OCI-LY1 (cell line): Measurements from ENCODE around the gene FOSB.

Source experiments
- H2AFZ ChIP-seq: fragments of 200-600 bp; sonication (generic), shearing (Covaris generic); 2 replicates; pipeline ENCODE4 v1.6.0; 2014; ENCODE audit warnings: antibody characterized with exemption, mild to moderate bottlenecking, low read length
- H3F3A ChIP-seq: fragments of 200-600 bp; sonication (generic), shearing (Covaris generic); 2 replicates; pipeline ENCODE4 v1.6.0; 2014; ENCODE audit warnings: mild to moderate bottlenecking, antibody characterized with exemption, low read length, moderate library complexity; ENCODE audit not compliant: insufficient read depth
- H3K27ac ChIP-seq: fragments of 200-600 bp; sonication (generic); 2 replicates; pipeline ENCODE4 v1.5.1; 2014; ENCODE audit warnings: low read length, mixed run types, mild to moderate bottlenecking, low read depth; ENCODE audit not compliant: poor library complexity, severe bottlenecking
- H3K27me3 ChIP-seq: fragments of 200-600 bp; sonication (generic); 2 replicates; pipeline ENCODE4 v1.6.0; 2014; ENCODE audit warnings: antibody characterized with exemption, mild to moderate bottlenecking, low read length, moderate library complexity; ENCODE audit not compliant: insufficient read depth
- H3K36me3 ChIP-seq: fragments of 200-600 bp; sonication (generic); 2 replicates; pipeline ENCODE4 v1.6.1; 2014; ENCODE audit warnings: mild to moderate bottlenecking, antibody characterized with exemption, low read length, moderate library complexity, mixed read lengths; ENCODE audit not compliant: insufficient read depth
- H3K4me1 ChIP-seq: fragments of 200-600 bp; sonication (generic); 2 replicates; pipeline ENCODE4 v1.5.1; 2014; ENCODE audit warnings: mild to moderate bottlenecking, low read length, moderate library complexity; ENCODE audit not compliant: insufficient read depth, severe bottlenecking
- H3K4me2 ChIP-seq: fragments of 200-600 bp; sonication (generic), shearing (Covaris generic); 2 replicates; pipeline ENCODE4 v1.6.1; 2014; ENCODE audit warnings: low read length
- H3K4me3 ChIP-seq: fragments of 200-600 bp; sonication (generic); 2 replicates; pipeline ENCODE4 v1.5.1; 2014; ENCODE audit warnings: low read length, low read depth, mild to moderate bottlenecking, mixed read lengths; ENCODE audit not compliant: poor library complexity, severe bottlenecking
- H3K79me2 ChIP-seq: fragments of 200-600 bp; shearing (Covaris generic); 2 replicates; pipeline ENCODE4 v1.6.1; 2016; ENCODE audit warnings: mixed run types, low read length, mixed read lengths; ENCODE audit not compliant: insufficient read depth
- H3K9ac ChIP-seq: fragments of 200-600 bp; sonication (generic), shearing (Covaris generic); 2 replicates; pipeline ENCODE4 v1.6.1; 2014; ENCODE audit warnings: mild to moderate bottlenecking, low read length, mixed read lengths
- H3K9me2 ChIP-seq: fragments of 200-600 bp; sonication (generic), shearing (Covaris generic); 2 replicates; pipeline ENCODE4 v1.6.1; 2014; ENCODE audit warnings: low read depth, mild to moderate bottlenecking, low read length, mixed read lengths
- H3K9me3 ChIP-seq: fragments of 200-600 bp; shearing (Covaris generic); 2 replicates; pipeline ENCODE4 v1.6.1; 2014; ENCODE audit warnings: low read length, mixed read lengths
- H4K20me1 ChIP-seq: fragments of 200-600 bp; sonication (generic), shearing (Covaris generic); 2 replicates; pipeline ENCODE4 v1.6.0; 2016; ENCODE audit warnings: mild to moderate bottlenecking, low read length; ENCODE audit not compliant: insufficient read depth
- CTCF ChIP-seq: fragments of 200-600 bp; sonication (generic), shearing (Covaris generic); IDR thresholded peaks from 2 replicates; pipeline ENCODE4 v1.5.1; 2017; ENCODE audit warnings: mild to moderate bottlenecking, antibody characterized with exemption, low read length, moderate library complexity, mixed read lengths
- EZH2 ChIP-seq: fragments of 200-600 bp; sonication (generic), shearing (Covaris generic); IDR thresholded peaks from 2 replicates; pipeline ENCODE4 v1.8.0; 2017; ENCODE audit warnings: borderline replicate concordance, mixed run types, mild to moderate bottlenecking, antibody characterized with exemption, low read length, moderate library complexity, mixed read lengths

FOSB gene

GRCh38 chr19:45496349-45496953 lies 28.7 kb downstream of the FOSB start:
- Histone ChIP-seq H3K4me1 (peaks cover 39% of the 10 kb centered on the region), H3K4me3 (peak overlapping the region; percentile 62), H3K36me3 (no peaks in the 10 kb centered on the region), H3K4me2 (peak overlapping the region; percentile 74), H3K27me3 (0 out of 2 replicates have a peak, but pooled peaks cover 4% of the 10 kb centered on the region), H3K9ac (peak overlapping the region; percentile 35; the same call in 1 of the 2 replicates), H3K79me2 (no peaks in the 10 kb centered on the region), H3K9me3 (no peaks in the 10 kb centered on the region), H3K9me2 (no peaks in the 10 kb centered on the region), H2AFZ (no peak overlapping the region), H3F3A (peaks cover 5% of the 10 kb centered on the region; the same call in 1 of the 2 replicates), H3K27ac (no peak overlapping the region), H4K20me1 (no peaks in the 10 kb centered on the region)
- no peak for TF ChIP-seq EZH2
- no peak for TF ChIP-seq CTCF

GRCh38 chr19:45497791-45498190 lies 30.0 kb downstream of the FOSB start:
- 0 out of 2 replicates have a peak, but pooled peaks cover 4% of the 10 kb centered on the region for H3K27me3 ChIP-seq
- no peak overlapping the region for H3K9ac ChIP-seq
- H4K20me1 ChIP-seq, result no peaks in the 10 kb centered on the region
- no peaks in the 10 kb centered on the region for H3K36me3 ChIP-seq
- H3K27ac ChIP-seq, result peak overlapping the region; percentile 15
- no peaks in the 10 kb centered on the region for H3K9me2 ChIP-seq
- peak overlapping the region; percentile 35 for H3K4me3 ChIP-seq
- no peak overlapping the region for H2AFZ ChIP-seq
- H3K79me2 ChIP-seq, result no peaks in the 10 kb centered on the region
- 0 out of 2 replicates have a peak, but pooled peaks cover 5% of the 10 kb centered on the region for H3F3A ChIP-seq
- peaks cover 44% of the 10 kb centered on the region for H3K4me1 ChIP-seq
- H3K9me3 ChIP-seq, result no peaks in the 10 kb centered on the region
- TF ChIP-seq CTCF, result no peak
- no peak for TF ChIP-seq EZH2
- H3K4me2 ChIP-seq, result peak overlapping the region; percentile 57

GRCh38 chr19:45498411-45499195 lies 30.8 kb downstream of the FOSB start, which contains the start of gene PPM1N:
Gene PPM1N, plus strand, starts transcription at chr19:45498443. Its CDS starts 30 bp downstream, at chr19:45498473.
- Histone ChIP-seq H2AFZ (no peak within 1 kb of the TSS), H3K4me2 (peak within 1 kb of the TSS; percentile 75), H3F3A (0 out of 2 replicates have a peak, but pooled peaks cover 5% of the 10 kb centered on the region), H3K9ac (peak within 1 kb of the TSS; percentile 48), H3K4me3 (peak within 1 kb of the TSS; percentile 58), H3K9me2 (no peaks in the 10 kb centered on the region), H3K27ac (peak within 1 kb of the TSS; percentile 15), H4K20me1 (no peaks in the 10 kb centered on the region), H3K9me3 (no peaks in the 10 kb centered on the region), H3K36me3 (no peaks in the 10 kb centered on the region), H3K27me3 (0 out of 2 replicates have a peak, but pooled peaks cover 4% of the 10 kb centered on the region), H3K79me2 (no peaks in the 10 kb centered on the region), H3K4me1 (peaks cover 40% of the 10 kb centered on the region)
- peak; percentile 29; the same call in 1 of the 2 replicates for TF ChIP-seq CTCF
- no peak for TF ChIP-seq EZH2
